BLaER1 (cell line): ENCODE results near the gene CD83.
A peak's percentile ranks its signal among the peaks of the same experiment; 100 is the strongest.
"Not testable (repeated sequence)": the region's sequence is repeated elsewhere in the genome, so short reads cannot be mapped to it uniquely, and the experiment has no call there.

Experiments
- H3K27ac ChIP-seq: shearing (Covaris generic); formaldehyde crosslinking; 2 replicates; pipeline ENCODE4 v1.8.1; 2022
- H3K27me3 ChIP-seq: shearing (Covaris generic); formaldehyde crosslinking; 2 replicates; pipeline ENCODE4 v1.8.1; 2022
- H3K36me3 ChIP-seq: shearing (Covaris generic); formaldehyde crosslinking; 2 replicates; pipeline ENCODE4 v1.8.1; 2022
- H3K4me1 ChIP-seq: shearing (Covaris generic); formaldehyde crosslinking; 2 replicates; pipeline ENCODE4 v1.8.1; 2022
- H3K4me2 ChIP-seq: shearing (Covaris generic); formaldehyde crosslinking; 2 replicates; pipeline ENCODE4 v1.8.1; 2022
- H3K4me3 ChIP-seq: shearing (Covaris generic); formaldehyde crosslinking; 2 replicates; pipeline ENCODE4 v1.8.1; 2022
- H3K9ac ChIP-seq: shearing (Covaris generic); formaldehyde crosslinking; 2 replicates; pipeline ENCODE4 v1.8.1; 2022
- H3K9me3 ChIP-seq: shearing (Covaris generic); formaldehyde crosslinking; 2 replicates; pipeline ENCODE4 v1.8.1; 2022
- H4K20me1 ChIP-seq: shearing (Covaris generic); formaldehyde crosslinking; 2 replicates; pipeline ENCODE4 v1.8.1; 2022
- Cebpa-rat ChIP-seq: shearing (Covaris generic); IDR thresholded peaks from 2 replicates; pipeline ENCODE4 v1.8.1; 2022

Gene CD83, protein sequence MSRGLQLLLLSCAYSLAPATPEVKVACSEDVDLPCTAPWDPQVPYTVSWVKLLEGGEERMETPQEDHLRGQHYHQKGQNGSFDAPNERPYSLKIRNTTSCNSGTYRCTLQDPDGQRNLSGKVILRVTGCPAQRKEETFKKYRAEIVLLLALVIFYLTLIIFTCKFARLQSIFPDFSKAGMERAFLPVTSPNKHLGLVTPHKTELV

DNA sequence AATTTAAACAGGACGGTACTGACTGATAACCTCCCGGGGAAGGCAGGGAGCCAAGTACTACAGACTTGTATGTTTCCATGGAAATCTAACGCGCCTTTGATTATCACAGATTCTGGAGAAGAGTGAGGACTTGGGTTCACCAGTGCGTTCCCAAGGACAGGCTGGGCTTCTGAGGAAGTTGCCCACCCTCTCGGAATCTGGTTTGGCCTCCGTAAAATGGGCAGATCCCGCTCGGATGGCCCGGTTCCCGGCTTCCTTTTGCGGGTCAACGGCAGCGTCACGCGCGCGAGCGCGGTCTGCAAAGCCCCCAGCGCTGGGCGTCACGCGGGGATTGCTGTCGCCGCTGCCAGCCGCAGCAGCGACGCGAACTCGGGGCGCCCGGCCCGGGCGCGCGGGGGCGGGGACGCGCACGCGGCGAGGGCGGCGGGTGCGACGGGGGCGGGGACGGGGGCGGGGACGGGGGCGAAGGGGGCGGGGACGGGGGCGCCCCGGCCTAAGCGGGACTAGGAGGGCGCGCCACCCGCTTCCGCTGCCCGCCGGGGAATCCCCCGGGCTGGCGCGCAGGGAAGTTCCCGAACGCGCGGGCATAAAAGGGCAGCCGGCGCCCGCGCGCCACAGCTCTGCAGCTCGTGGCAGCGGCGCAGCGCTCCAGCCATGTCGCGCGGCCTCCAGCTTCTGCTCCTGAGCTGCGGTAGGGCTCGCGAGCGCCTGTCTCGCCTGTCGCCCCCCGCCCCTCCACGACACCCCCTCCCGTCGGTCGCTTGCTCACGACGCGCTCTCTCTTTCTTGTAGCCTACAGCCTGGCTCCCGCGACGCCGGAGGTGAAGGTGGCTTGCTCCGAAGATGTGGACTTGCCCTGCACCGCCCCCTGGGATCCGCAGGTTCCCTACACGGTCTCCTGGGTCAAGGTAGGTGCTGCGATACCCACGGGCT lies at the start of gene CD83:
Gene CD83 (plus strand): TSS at position 615 of the 933 bp plus-strand sequence. CDS start 40 bp downstream, at position 655.
- Histone ChIP-seq H3K27ac (peak within 1 kb of the TSS; percentile 80), H4K20me1 (no peaks in the 10 kb centered on the region), H3K27me3 (no peaks in the 10 kb centered on the region), H3K36me3 (peaks cover 10% of the 10 kb centered on the region; the same call in 1 of the 2 replicates), H3K9ac (peak within 1 kb of the TSS; percentile 87), H3K4me2 (peak within 1 kb of the TSS; percentile 98), H3K4me1 (peaks cover 36% of the 10 kb centered on the region), H3K4me3 (peak within 1 kb of the TSS; percentile 90), H3K9me3 (no peaks in the 10 kb centered on the region)
- no peak for TF ChIP-seq Cebpa-rat

DNA sequence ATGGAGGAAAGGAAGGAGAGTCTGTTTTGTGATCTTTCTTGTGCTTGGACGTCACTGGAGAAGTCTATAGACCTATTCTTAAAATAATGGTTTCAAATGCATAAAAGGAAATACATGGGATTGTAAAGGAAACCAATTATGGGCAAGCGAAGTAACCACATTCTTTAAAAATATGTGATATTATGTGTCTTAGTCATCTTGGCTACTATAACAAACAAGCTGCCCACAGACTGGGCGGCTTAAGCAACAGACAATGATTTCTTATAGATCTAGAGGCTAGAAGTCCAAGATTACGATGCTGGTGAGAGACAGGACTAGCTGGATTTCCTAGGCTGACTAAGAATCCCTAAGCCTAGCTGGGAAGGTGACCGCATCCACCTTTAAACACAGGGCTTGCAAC lies 49.4 kb upstream of the CD83 start:
- H3K36me3 ChIP-seq, result no peaks in the 10 kb centered on the region
- no peak overlapping the region for H3K27ac ChIP-seq

DNA sequence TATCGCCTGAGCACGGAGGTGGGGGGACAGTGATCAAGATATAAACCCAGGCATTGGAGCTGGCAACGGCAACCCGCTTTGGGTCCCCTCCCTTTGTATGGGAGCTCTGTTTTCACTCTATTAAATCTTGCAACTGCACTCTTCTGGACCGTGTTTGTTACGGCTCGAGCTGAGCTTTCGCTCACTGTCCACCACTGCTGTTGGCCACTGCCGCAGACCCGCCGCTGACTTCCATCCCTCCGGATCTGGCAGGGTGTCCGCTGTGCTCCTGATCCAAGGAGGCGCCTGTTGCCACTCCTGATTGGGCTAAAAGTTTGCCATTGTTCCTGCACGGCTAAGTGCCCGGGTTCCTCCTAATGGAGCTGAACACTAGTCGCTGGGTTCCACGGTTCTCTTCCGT lies 48.9 kb upstream of the CD83 start:
- H3K36me3 ChIP-seq, result no peaks in the 10 kb centered on the region
- H3K4me3 ChIP-seq, result no peak overlapping the region
- H3K4me2 ChIP-seq, result no peak overlapping the region
- no peak overlapping the region for H3K27ac ChIP-seq
- no peak overlapping the region for H3K9ac ChIP-seq
- no peaks in the 10 kb centered on the region for H3K27me3 ChIP-seq
- no peak for TF ChIP-seq Cebpa-rat
- no peaks in the 10 kb centered on the region for H3K4me1 ChIP-seq
- H3K9me3 ChIP-seq, result no peaks in the 10 kb centered on the region
- no peaks in the 10 kb centered on the region for H4K20me1 ChIP-seq

More for the DNA sequence above, 49.4 kb upstream of the CD83 start:
- TF ChIP-seq Cebpa-rat, result no peak
- no peaks in the 10 kb centered on the region for H3K27me3 ChIP-seq
- no peaks in the 10 kb centered on the region for H3K9me3 ChIP-seq
- no peaks in the 10 kb centered on the region for H4K20me1 ChIP-seq
- no peak overlapping the region for H3K4me3 ChIP-seq
- H3K4me2 ChIP-seq, result no peak overlapping the region
- H3K4me1 ChIP-seq, result no peaks in the 10 kb centered on the region
- H3K9ac ChIP-seq, result no peak overlapping the region

DNA sequence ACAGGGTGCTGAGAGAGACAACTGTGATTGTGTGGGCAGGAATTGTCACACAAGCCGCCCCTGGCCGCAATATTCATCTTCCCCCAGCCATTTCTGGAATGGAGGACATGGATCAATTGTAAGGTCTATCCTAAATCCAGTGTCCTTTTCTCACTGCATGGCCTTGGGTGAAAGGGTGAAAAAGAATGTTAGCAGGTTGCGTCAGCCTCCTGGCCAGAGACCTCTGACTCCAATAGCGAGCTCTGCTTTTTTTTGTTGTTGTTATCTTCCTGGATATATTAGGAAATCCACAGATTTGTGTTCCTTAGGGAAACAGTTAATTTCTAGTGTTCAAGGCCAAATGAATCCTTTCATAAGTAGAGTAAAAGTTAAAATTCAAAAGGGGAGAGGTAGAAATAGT lies 47.1 kb upstream of the CD83 start:
- H3K27ac ChIP-seq, result no peak overlapping the region
- TF ChIP-seq Cebpa-rat, result no peak
- no peak overlapping the region for H3K9ac ChIP-seq
- H3K4me1 ChIP-seq, result peaks cover 10% of the 10 kb centered on the region; the same call in 1 of the 2 replicates
- no peak overlapping the region for H3K4me2 ChIP-seq
- no peaks in the 10 kb centered on the region for H3K27me3 ChIP-seq
- H3K9me3 ChIP-seq, result no peaks in the 10 kb centered on the region
- H3K36me3 ChIP-seq, result no peaks in the 10 kb centered on the region
- H4K20me1 ChIP-seq, result no peaks in the 10 kb centered on the region
- H3K4me3 ChIP-seq, result no peak overlapping the region

DNA sequence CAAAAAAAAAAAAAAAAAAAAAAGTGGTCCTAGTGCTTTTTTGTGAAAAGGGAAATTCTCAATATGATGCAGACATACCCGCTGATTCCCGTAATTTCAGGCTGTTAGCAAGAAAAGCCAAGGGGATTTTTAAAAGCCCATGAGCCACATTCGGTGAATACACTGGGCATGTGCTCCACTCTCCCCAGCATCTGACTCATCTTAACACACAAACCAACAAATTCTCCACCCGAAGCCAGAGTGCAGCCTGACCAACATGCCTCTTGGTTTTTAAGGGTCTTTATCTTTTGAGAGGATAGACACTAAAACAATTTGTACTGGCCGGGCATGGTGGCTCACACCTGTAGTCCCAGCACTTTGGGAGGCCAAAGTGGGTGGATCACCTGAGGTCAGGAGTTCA lies 45.5 kb upstream of the CD83 start:
- Histone ChIP-seq H3K9ac (no peak overlapping the region), H4K20me1 (no peaks in the 10 kb centered on the region), H3K36me3 (no peaks in the 10 kb centered on the region), H3K27ac (no peak overlapping the region), H3K4me2 (no peak overlapping the region), H3K27me3 (no peaks in the 10 kb centered on the region), H3K9me3 (no peaks in the 10 kb centered on the region), H3K4me3 (no peak overlapping the region), H3K4me1 (peaks cover 10% of the 10 kb centered on the region; the same call in 1 of the 2 replicates)
- TF ChIP-seq Cebpa-rat, result no peak

DNA sequence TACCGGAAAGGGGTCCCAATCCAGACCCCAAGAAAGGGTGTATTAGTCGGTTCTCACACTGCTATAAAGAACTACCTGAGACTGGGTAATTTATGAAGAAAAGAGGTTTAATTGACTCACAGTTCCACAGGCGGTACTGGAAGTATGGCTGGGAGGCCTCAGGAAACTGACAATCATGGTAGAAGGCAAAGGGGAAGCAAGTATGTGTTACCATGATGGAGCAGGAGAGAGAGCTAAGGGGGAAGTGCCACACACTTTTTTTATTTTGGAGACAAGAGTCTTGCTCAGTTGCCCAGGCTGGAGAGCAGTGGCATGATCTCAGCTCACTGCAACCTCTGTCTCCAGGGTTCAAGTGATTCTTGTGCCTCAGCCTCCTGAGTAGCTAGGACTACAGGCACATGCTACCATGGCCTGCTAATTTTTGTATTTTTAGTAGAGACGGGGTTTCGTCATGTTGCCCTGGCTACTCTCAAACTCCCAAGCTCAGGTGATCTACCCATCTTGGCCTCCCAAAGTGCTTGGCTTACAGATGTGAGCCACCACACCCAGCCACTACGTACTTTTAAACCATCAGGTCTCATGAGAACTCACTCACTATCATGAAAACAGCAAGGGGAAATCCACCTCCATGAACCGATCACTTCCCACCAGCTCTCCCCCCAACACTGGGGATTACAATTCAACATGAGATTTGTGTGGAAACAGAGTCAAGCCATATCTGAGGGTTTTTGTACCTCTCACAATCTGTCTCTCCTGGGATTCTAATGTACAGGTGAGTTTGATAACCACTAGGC lies 43.8 kb upstream of the CD83 start:
- H3K4me1 ChIP-seq, H3K27ac ChIP-seq, H3K36me3 ChIP-seq, H3K27me3 ChIP-seq, H3K4me2 ChIP-seq, H4K20me1 ChIP-seq, H3K4me3 ChIP-seq, H3K9me3 ChIP-seq, H3K9ac ChIP-seq: not testable (repeated sequence)

DNA sequence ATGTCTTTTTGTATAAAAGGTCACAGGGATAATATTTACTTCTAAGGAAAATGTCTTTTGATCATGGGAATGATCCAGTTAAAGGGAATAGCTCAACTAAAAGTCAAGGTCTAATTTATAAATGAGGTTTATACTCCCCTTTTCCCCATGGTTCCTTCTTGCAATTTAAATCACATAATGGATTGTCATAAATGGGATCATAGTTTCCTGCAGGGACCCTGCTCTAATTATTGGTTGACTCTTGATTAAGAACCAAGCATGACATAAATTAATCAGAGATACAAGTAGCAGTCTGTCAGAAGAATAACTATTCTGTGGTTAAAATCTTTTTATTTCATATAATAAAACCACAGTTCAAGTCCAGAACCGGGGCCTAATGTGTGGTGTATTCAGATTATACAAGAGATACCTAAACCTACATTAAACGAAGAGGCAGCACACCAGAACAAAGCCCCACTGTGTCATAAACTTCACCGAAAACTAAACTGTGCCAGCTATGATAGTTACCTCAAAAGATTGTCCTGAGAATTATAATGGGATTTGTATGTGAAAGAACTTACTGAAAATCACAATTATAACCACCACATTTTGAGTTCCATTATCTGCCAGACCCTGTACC lies 43.0 kb upstream of the CD83 start:
- Histone ChIP-seq H3K4me1 (peaks cover 10% of the 10 kb centered on the region; the same call in 1 of the 2 replicates), H3K27me3 (no peaks in the 10 kb centered on the region), H3K9me3 (no peaks in the 10 kb centered on the region), H3K4me3 (peak overlapping the region; percentile 19; the same call in 1 of the 2 replicates), H3K9ac (peak overlapping the region; percentile 15; the same call in 1 of the 2 replicates), H3K4me2 (peak overlapping the region; percentile 74), H3K27ac (0 out of 2 replicates have a peak overlapping the region, but pooled peaks have one; percentile 42), H4K20me1 (no peaks in the 10 kb centered on the region), H3K36me3 (no peaks in the 10 kb centered on the region)
- TF ChIP-seq Cebpa-rat, result no peak

DNA sequence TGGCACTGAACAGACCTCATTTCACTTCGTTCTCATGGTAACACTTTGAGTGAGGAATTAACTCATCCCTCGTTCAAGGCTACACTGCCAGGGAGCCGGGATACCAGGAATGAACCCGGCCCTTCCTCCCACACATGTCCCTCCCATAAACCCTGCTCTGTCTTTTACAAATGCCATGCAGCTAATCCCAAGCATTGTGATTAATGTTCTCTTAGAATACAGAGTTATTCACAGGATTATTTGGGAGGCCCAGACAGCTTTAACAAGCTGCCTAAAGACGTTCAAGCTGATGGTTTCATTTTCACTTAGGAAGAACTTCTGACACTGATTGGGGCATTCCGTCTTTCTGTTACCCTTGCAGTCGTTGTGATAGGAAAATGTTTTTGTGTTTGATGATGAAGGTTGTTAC lies 42.5 kb upstream of the CD83 start:
- H3K27me3 ChIP-seq, result no peaks in the 10 kb centered on the region
- H3K4me3 ChIP-seq, result peak overlapping the region; percentile 19; the same call in 1 of the 2 replicates
- peaks cover 10% of the 10 kb centered on the region; the same call in 1 of the 2 replicates for H3K4me1 ChIP-seq
- peak overlapping the region; percentile 15; the same call in 1 of the 2 replicates for H3K9ac ChIP-seq
- H3K36me3 ChIP-seq, result no peaks in the 10 kb centered on the region
- no peaks in the 10 kb centered on the region for H3K9me3 ChIP-seq
- no peaks in the 10 kb centered on the region for H4K20me1 ChIP-seq
- peak overlapping the region; percentile 42; the same call in 1 of the 2 replicates for H3K27ac ChIP-seq
- peak overlapping the region; percentile 74 for H3K4me2 ChIP-seq
- TF ChIP-seq Cebpa-rat, result no peak
